SK-N-SH (cell line): Measurements from ENCODE around the gene CASP9. TPM values are rescaled to one million over a fixed set of nuclear protein-coding genes. Genes with fewer than 3 reads are reported as not detected.

Experiments used
- CTCF ChIA-PET: fragments of 300-600, 350-600 bp; formaldehyde crosslinking; extraction: SDS; loops from one replicate; lab custom pipeline; 2021; lab: Yijun Ruan, JAX
- POLR2A ChIA-PET: fragments of 350-600 bp; sonication (Branson Sonifier 250); formaldehyde crosslinking; extraction: SDS; loops from one replicate; lab custom pipeline; 2020; ENCODE audit warnings: antibody characterized with exemption, inconsistent platforms; lab: Yijun Ruan, JAX
- DNase-seq: peaks from one replicate; pipeline ENCODE4 v3.0.0; 2012
- H2AFZ ChIP-seq: fragments of 200-600 bp; sonication (generic); 2 replicates; pipeline ENCODE4 v1.8.1; 2016; ENCODE audit warnings: antibody characterized with exemption, mild to moderate bottlenecking, low read depth
- H3F3A ChIP-seq: fragments of 200-600 bp; sonication (generic); replicated peaks from 2 replicates; pipeline ENCODE3; 2016; ENCODE audit warnings: antibody characterized with exemption, mild to moderate bottlenecking; ENCODE audit not compliant: insufficient read depth
- H3K27ac ChIP-seq, 2 experiments: fragments of 200-500 bp in 1 of 2; fragments of 200-600 bp in 1 of 2; sonication (Bioruptor generic) in 1 of 2; sonication (generic), shearing (Covaris generic) in 1 of 2; 2 replicates each; pipeline versions ENCODE4 v1.5.1 to v1.6.1; 2014 to 2016; ENCODE audit warnings: low read depth in 2 of 2, inconsistent platforms in 1 of 2, low read length in 1 of 2, mild to moderate bottlenecking in 1 of 2, mixed read lengths in 1 of 2
- H3K27me3 ChIP-seq: fragments of 200-600 bp; sonication (generic), shearing (Covaris generic); 2 replicates; pipeline ENCODE4 v1.6.1; 2016; ENCODE audit warnings: mixed run types; ENCODE audit not compliant: insufficient read depth
- H3K36me3 ChIP-seq, 2 experiments: fragments of 200-500 bp in 1 of 2; fragments of 200-600 bp in 1 of 2; sonication (Bioruptor generic) in 1 of 2; sonication (generic) in 1 of 2; replicated peaks in 1 of 2; 2 replicates each; pipeline versions ENCODE3 to v1.5.1; 2014 to 2016; ENCODE audit warnings: low read length in 1 of 2, mild to moderate bottlenecking in 1 of 2; ENCODE audit not compliant: insufficient read depth in 2 of 2, control insufficient read depth in 1 of 2
- H3K4me1 ChIP-seq, 2 experiments: fragments of 200-500 bp in 1 of 2; fragments of 200-600 bp in 1 of 2; sonication (Bioruptor generic) in 1 of 2; sonication (generic), shearing (Covaris generic) in 1 of 2; 2 replicates each; pipeline versions ENCODE4 v1.5.1 to v1.6.1; 2014 to 2016; ENCODE audit warnings: low read depth in 1 of 2, low read length in 1 of 2, mixed run types in 1 of 2; ENCODE audit not compliant: insufficient read depth in 2 of 2, control insufficient read depth in 1 of 2
- H3K4me2 ChIP-seq: fragments of 200-600 bp; sonication (generic), shearing (Covaris generic); 2 replicates; pipeline ENCODE4 v1.6.1; 2017; ENCODE audit warnings: mixed run types
- H3K4me3 ChIP-seq, 2 experiments: fragments of 200-500 bp in 1 of 2; fragments of 200-600 bp in 1 of 2; sonication (Bioruptor generic) in 1 of 2; sonication (generic), shearing (Covaris generic) in 1 of 2; 2 replicates each; pipeline versions ENCODE4 v1.5.1 to v1.8.1; 2014 to 2016; ENCODE audit warnings: low read depth in 2 of 2, inconsistent platforms in 1 of 2, low read length in 1 of 2, mild to moderate bottlenecking in 1 of 2, mixed read lengths in 1 of 2, moderate library complexity in 1 of 2
- H3K79me2 ChIP-seq: fragments of 200-600 bp; sonication (generic); 2 replicates; pipeline ENCODE4 v1.8.1; 2017; ENCODE audit warnings: mild to moderate bottlenecking; ENCODE audit not compliant: insufficient read depth
- H3K9ac ChIP-seq: fragments of 200-600 bp; sonication (generic); 2 replicates; pipeline ENCODE4 v1.6.1; 2017; ENCODE audit warnings: mixed run types
- H3K9me2 ChIP-seq: fragments of 200-600 bp; sonication (generic); 2 replicates; pipeline ENCODE4 v1.6.1; 2017; ENCODE audit warnings: mixed run types
- H3K9me3 ChIP-seq: fragments of 200-600 bp; sonication (generic); 2 replicates; pipeline ENCODE4 v1.6.1; 2017; ENCODE audit warnings: mixed run types, mild to moderate bottlenecking, moderate library complexity
- H4K20me1 ChIP-seq: fragments of 200-600 bp; sonication (generic); 2 replicates; pipeline ENCODE4 v1.6.1; 2017; ENCODE audit warnings: mild to moderate bottlenecking, mixed run types; ENCODE audit not compliant: insufficient read depth
- CHD2 ChIP-seq: fragments of 150-350 bp; IDR thresholded peaks from 2 replicates; pipeline ENCODE4 v1.6.1; 2018; ENCODE audit warnings: low read length; ENCODE audit not compliant: partially characterized antibody
- ELF1 ChIP-seq: IDR thresholded peaks from 2 replicates; pipeline ENCODE4 v1.4.0; 2012
- EP300 ChIP-seq, 2 experiments: IDR thresholded peaks; 2 replicates each; pipeline versions ENCODE4 v1.4.0 to v1.6.1; 2012; ENCODE audit warnings: borderline replicate concordance in 1 of 2, low read depth in 1 of 2, low read length in 1 of 2
- FOXJ3 ChIP-seq: sonication (generic); formaldehyde crosslinking; IDR thresholded peaks from 2 replicates; pipeline ENCODE4 v1.5.1; 2020; ENCODE audit warnings: mild to moderate bottlenecking, missing genetic modification reagents
- IRF3 ChIP-seq: fragments of 150-350 bp; IDR thresholded peaks from 2 replicates; pipeline ENCODE4 v1.6.1; 2016; ENCODE audit warnings: mild to moderate bottlenecking, low read depth, low read length
- MXI1 ChIP-seq: IDR thresholded peaks from 2 replicates; pipeline ENCODE4 v1.6.1; 2012; ENCODE audit warnings: mild to moderate bottlenecking, low read depth, low read length, improper control_type of control experiment
- NFIC ChIP-seq: IDR thresholded peaks from 2 replicates; pipeline ENCODE4 v1.4.0; 2012; ENCODE audit warnings: borderline replicate concordance
- NRF1 ChIP-seq: IDR thresholded peaks from 2 replicates; pipeline ENCODE4 v1.6.1; 2012; ENCODE audit warnings: low read depth, mild to moderate bottlenecking, low read length
- PBX3 ChIP-seq: IDR thresholded peaks from 2 replicates; pipeline ENCODE4; 2012
- RCOR1 ChIP-seq: fragments of 150-350 bp; IDR thresholded peaks from 2 replicates; pipeline ENCODE4 v1.6.1; 2017; ENCODE audit warnings: antibody characterized with exemption, low read length
- RFX5 ChIP-seq: IDR thresholded peaks from 2 replicates; pipeline ENCODE4 v1.6.1; 2012; ENCODE audit warnings: mild to moderate bottlenecking, improper control_type of control experiment, low read length
- RXRA ChIP-seq: IDR thresholded peaks from 2 replicates; pipeline ENCODE4 v1.4.0; 2012; ENCODE audit warnings: low read depth, mild to moderate bottlenecking, borderline replicate concordance
- SMC3 ChIP-seq: IDR thresholded peaks from 2 replicates; pipeline ENCODE4 v1.6.1; 2012; ENCODE audit warnings: low read depth, low read length, improper control_type of control experiment
- TAF1 ChIP-seq: IDR thresholded peaks from 2 replicates; pipeline ENCODE4 v1.6.1; 2012; ENCODE audit warnings: low read depth, mild to moderate bottlenecking, low read length, moderate library complexity, borderline replicate concordance
- USF2 ChIP-seq: fragments of 150-350 bp; IDR thresholded peaks from 2 replicates; pipeline ENCODE4 v1.6.1; 2017; ENCODE audit warnings: antibody characterized with exemption, low read length, low read depth, borderline replicate concordance
- YY1 ChIP-seq: IDR thresholded peaks from 2 replicates; pipeline ENCODE4 v1.4.0; 2012; ENCODE audit warnings: low read depth, mild to moderate bottlenecking
- ZBTB33 ChIP-seq: IDR thresholded peaks from 2 replicates; pipeline ENCODE4 v1.4.0; 2012; ENCODE audit warnings: low read depth, borderline replicate concordance
- WGBS: methylation state at CpG from one replicate; pipeline ENCODE4 v1.1.6; 2017; ENCODE audit warnings: low lambda C conversion rate; 5-methylcytosine and 5-hydroxymethylcytosine counted together
- polyA plus RNA-seq, 3 experiments: library from polyadenylated mRNA; depleted of rRNA; stranded (reverse); fragments of >200 nt; gene quantifications; 2 replicates each; pipeline ENCODE4 v1.2.3, GENCODE V29; 2012
- TF ChIP-seq, protein P1 (sequence below): fragments of 200-600 bp; sonication (generic); IDR thresholded peaks from 2 replicates; pipeline ENCODE4 v1.6.1; 2017; ENCODE audit warnings: antibody characterized with exemption, mild to moderate bottlenecking, moderate library complexity
- TF ChIP-seq, protein P2 (sequence below): IDR thresholded peaks from 2 replicates; pipeline ENCODE4 v1.6.1; 2012; ENCODE audit warnings: mild to moderate bottlenecking, low read depth, low read length, moderate library complexity

Gene CASP9
- polyA plus RNA-seq, 1 of the 3 experiments (the other 2 are of a cell fraction) = 16.9 TPM

GRCh38 chr1:15526490-15527339 is 2.7 kb upstream of the CASP9 start, which contains the start of gene DNAJC16:
Gene DNAJC16 (plus strand): TSS chr1:15526848. CDS start chr1:15529106, 2,258 bp downstream.
- Histone ChIP-seq H3K4me1 (peaks cover 6 to 20% of the 10 kb centered on the region in 2 experiments), H3K9me3 (no peaks in the 10 kb centered on the region), H3K9ac (peak within 1 kb of the TSS; percentile 95), H3K79me2 (peaks cover 54% of the 10 kb centered on the region), H3F3A (peaks cover 18% of the 10 kb centered on the region), H2AFZ (peak within 1 kb of the TSS; percentile 90), H3K36me3 (peaks cover 15% of the 10 kb centered on the region in 2 experiments), H3K27ac (peak within 1 kb of the TSS; percentile 84 to 91), H4K20me1 (no peaks in the 10 kb centered on the region; the same call in 1 of the 2 replicates), H3K9me2 (no peaks in the 10 kb centered on the region), H3K27me3 (no peaks in the 10 kb centered on the region), H3K4me3 (peak within 1 kb of the TSS; percentile 88 to 89), H3K4me2 (peak within 1 kb of the TSS; percentile 91)
- 2% methylated on average over 44 of the region's 65 CpGs for WGBS
- ChIA-PET POLR2A (interaction anchor here (0.7 to 0.8 kb wide), 2 partner anchors 77 to 91 kb away, joined by 3 read pairs; no protein-coding TSS in a partner anchor), CTCF (interaction anchor here (0.7 to 1.3 kb wide), 3 partner anchors 203 to 239 kb away, joined by 3 to 4 read pairs (median 3); no protein-coding TSS in a partner anchor)
- peak; percentile 91 for DNase-seq
- TF ChIP-seq SMC3 (no peak), TAF1 (peak; percentile 37), YY1 (no peak), CHD2 (peak; percentile 77), NFIC (peak; percentile 14; the same call in 1 of the 2 replicates), EP300 (IDR thresholded peaks at IDR 0.05; ENCODE audit: borderline replicate concordance in 1 of 2, low read depth in 1 of 2, low read length in 1 of 2) (no peak; a peak in 1 of 4 replicates), FOXJ3 (CRISPR knock-in tag) (no peak), MXI1 (peak; percentile 89), USF2 (peak; percentile 92), IRF3 (no peak), ELF1 (peak; percentile 56; the same call in 1 of the 2 replicates), RCOR1 (peak; percentile 11; the same call in 1 of the 2 replicates), NRF1 (no peak), PBX3 (no peak), RXRA (no peak), ZBTB33 (0 out of 2 replicates have a peak, but pooled peaks have one; percentile 27), RFX5 (peak; percentile 16; the same call in 1 of the 2 replicates)
- TF ChIP-seq, protein P1, sequence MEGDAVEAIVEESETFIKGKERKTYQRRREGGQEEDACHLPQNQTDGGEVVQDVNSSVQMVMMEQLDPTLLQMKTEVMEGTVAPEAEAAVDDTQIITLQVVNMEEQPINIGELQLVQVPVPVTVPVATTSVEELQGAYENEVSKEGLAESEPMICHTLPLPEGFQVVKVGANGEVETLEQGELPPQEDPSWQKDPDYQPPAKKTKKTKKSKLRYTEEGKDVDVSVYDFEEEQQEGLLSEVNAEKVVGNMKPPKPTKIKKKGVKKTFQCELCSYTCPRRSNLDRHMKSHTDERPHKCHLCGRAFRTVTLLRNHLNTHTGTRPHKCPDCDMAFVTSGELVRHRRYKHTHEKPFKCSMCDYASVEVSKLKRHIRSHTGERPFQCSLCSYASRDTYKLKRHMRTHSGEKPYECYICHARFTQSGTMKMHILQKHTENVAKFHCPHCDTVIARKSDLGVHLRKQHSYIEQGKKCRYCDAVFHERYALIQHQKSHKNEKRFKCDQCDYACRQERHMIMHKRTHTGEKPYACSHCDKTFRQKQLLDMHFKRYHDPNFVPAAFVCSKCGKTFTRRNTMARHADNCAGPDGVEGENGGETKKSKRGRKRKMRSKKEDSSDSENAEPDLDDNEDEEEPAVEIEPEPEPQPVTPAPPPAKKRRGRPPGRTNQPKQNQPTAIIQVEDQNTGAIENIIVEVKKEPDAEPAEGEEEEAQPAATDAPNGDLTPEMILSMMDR = no peak; the same call in 1 of the 2 replicates
- TF ChIP-seq, protein P2, sequence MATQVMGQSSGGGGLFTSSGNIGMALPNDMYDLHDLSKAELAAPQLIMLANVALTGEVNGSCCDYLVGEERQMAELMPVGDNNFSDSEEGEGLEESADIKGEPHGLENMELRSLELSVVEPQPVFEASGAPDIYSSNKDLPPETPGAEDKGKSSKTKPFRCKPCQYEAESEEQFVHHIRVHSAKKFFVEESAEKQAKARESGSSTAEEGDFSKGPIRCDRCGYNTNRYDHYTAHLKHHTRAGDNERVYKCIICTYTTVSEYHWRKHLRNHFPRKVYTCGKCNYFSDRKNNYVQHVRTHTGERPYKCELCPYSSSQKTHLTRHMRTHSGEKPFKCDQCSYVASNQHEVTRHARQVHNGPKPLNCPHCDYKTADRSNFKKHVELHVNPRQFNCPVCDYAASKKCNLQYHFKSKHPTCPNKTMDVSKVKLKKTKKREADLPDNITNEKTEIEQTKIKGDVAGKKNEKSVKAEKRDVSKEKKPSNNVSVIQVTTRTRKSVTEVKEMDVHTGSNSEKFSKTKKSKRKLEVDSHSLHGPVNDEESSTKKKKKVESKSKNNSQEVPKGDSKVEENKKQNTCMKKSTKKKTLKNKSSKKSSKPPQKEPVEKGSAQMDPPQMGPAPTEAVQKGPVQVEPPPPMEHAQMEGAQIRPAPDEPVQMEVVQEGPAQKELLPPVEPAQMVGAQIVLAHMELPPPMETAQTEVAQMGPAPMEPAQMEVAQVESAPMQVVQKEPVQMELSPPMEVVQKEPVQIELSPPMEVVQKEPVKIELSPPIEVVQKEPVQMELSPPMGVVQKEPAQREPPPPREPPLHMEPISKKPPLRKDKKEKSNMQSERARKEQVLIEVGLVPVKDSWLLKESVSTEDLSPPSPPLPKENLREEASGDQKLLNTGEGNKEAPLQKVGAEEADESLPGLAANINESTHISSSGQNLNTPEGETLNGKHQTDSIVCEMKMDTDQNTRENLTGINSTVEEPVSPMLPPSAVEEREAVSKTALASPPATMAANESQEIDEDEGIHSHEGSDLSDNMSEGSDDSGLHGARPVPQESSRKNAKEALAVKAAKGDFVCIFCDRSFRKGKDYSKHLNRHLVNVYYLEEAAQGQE = peak; percentile 45; the same call in 1 of the 2 replicates
